CD4-positive, alpha-beta memory T cell (primary cell): ENCODE data around the gene IFITM5. TPM values are rescaled to one million over a fixed set of nuclear protein-coding genes. Genes with fewer than 3 reads are reported as not detected.

Source experiments
- CTCF ChIA-PET: fragments of 350-600 bp; sonication (Branson Sonifier 250); formaldehyde crosslinking; loops from one replicate; lab custom pipeline; 2021; ENCODE audit warnings: inconsistent platforms; ENCODE audit not compliant: partially characterized antibody; lab: Charles Lee
- POLR2A ChIA-PET: fragments of 350-600 bp; sonication (Branson Sonifier 250); formaldehyde crosslinking; loops from one replicate; lab custom pipeline; 2021; ENCODE audit not compliant: partially characterized antibody; lab: Charles Lee
- DNase-seq, 5 donors: peaks; one replicate each; pipeline versions ENCODE4 v3.0.0 to v3.0.0-alpha.2; 2020 to 2022; ENCODE audit warnings: mixed read lengths in 1 of 5
- H3K27ac ChIP-seq: one replicate; pipeline ENCODE4 v1.7.0; 2013; ENCODE audit warnings: low read depth, low read length
- H3K27me3 ChIP-seq: 2 replicates; pipeline ENCODE4 v1.7.0; 2013; ENCODE audit warnings: mild to moderate bottlenecking, low read length, moderate library complexity; ENCODE audit not compliant: insufficient read depth
- H3K36me3 ChIP-seq: 2 replicates; pipeline ENCODE4 v1.7.0; 2013; ENCODE audit warnings: mild to moderate bottlenecking, low read length, moderate library complexity; ENCODE audit not compliant: insufficient read depth
- H3K4me1 ChIP-seq: 2 replicates; pipeline ENCODE4 v1.7.0; 2013; ENCODE audit warnings: mild to moderate bottlenecking, low read length, moderate library complexity; ENCODE audit not compliant: insufficient read depth
- H3K4me3 ChIP-seq, 2 donors: one replicate each; pipeline ENCODE4 v1.7.0; 2013; ENCODE audit warnings: low read length in 2 of 2, mild to moderate bottlenecking in 1 of 2
- H3K9me3 ChIP-seq, 2 donors: one replicate each; pipeline ENCODE4 v1.7.0; 2013; ENCODE audit warnings: low read length in 2 of 2, control low read depth in 1 of 2; ENCODE audit not compliant: control insufficient read depth in 1 of 2
- H3K27ac Mint-ChIP-seq, 7 donors: one replicate each; pipeline ENCODE4 v1.8.0; 2020 to 2021; ENCODE audit warnings: mixed read lengths in 7 of 7, mild to moderate bottlenecking in 6 of 7, inconsistent platforms in 3 of 7, moderate library complexity in 3 of 7
- H3K27me3 Mint-ChIP-seq, 2 donors: one replicate each; pipeline ENCODE4 v1.8.0; 2020 to 2021; ENCODE audit warnings: mixed read lengths in 2 of 2
- H3K36me3 Mint-ChIP-seq, 2 donors: one replicate each; pipeline ENCODE4 v1.8.0; 2020 to 2021; ENCODE audit warnings: mixed read lengths in 2 of 2, inconsistent platforms in 1 of 2, mild to moderate bottlenecking in 1 of 2
- H3K4me1 Mint-ChIP-seq, 4 donors: one replicate each; pipeline ENCODE4 v1.8.0; 2020 to 2021; ENCODE audit warnings: mixed read lengths in 4 of 4, mild to moderate bottlenecking in 1 of 4
- H3K4me3 Mint-ChIP-seq, 8 donors: one replicate each; pipeline ENCODE4 v1.8.0; 2020 to 2021; ENCODE audit warnings: mixed read lengths in 8 of 8, mild to moderate bottlenecking in 7 of 8, moderate library complexity in 6 of 8, inconsistent platforms in 3 of 8
- H3K9me3 Mint-ChIP-seq, 8 donors: one replicate each; pipeline ENCODE4 v1.8.0; 2020 to 2021; ENCODE audit warnings: mixed read lengths in 8 of 8, mild to moderate bottlenecking in 5 of 8, inconsistent platforms in 3 of 8, moderate library complexity in 1 of 8
- intact Hi-C: fragments of 100-400 bp; cut with micrococcal nuclease; formaldehyde crosslinking; loops from one replicate; pipeline ENCODE4 v1.15.1; 2023
- polyA plus RNA-seq, 2 donors: library from polyadenylated mRNA; unstranded; fragments of 300-500 nt; fragmentation: Illumina TruSeq; gene quantifications; one replicate each; pipeline ENCODE4 v1.2.3, GENCODE V29; 2021
- total RNA-seq, 2 experiments: library from RNA; stranded (reverse); gene quantifications; one replicate each; pipeline ENCODE4 v1.2.3, GENCODE V29; 2021

IFITM5 gene
- total and polyA plus RNA-seq, 4 experiments from 2014 or later, result not detected

DNA sequence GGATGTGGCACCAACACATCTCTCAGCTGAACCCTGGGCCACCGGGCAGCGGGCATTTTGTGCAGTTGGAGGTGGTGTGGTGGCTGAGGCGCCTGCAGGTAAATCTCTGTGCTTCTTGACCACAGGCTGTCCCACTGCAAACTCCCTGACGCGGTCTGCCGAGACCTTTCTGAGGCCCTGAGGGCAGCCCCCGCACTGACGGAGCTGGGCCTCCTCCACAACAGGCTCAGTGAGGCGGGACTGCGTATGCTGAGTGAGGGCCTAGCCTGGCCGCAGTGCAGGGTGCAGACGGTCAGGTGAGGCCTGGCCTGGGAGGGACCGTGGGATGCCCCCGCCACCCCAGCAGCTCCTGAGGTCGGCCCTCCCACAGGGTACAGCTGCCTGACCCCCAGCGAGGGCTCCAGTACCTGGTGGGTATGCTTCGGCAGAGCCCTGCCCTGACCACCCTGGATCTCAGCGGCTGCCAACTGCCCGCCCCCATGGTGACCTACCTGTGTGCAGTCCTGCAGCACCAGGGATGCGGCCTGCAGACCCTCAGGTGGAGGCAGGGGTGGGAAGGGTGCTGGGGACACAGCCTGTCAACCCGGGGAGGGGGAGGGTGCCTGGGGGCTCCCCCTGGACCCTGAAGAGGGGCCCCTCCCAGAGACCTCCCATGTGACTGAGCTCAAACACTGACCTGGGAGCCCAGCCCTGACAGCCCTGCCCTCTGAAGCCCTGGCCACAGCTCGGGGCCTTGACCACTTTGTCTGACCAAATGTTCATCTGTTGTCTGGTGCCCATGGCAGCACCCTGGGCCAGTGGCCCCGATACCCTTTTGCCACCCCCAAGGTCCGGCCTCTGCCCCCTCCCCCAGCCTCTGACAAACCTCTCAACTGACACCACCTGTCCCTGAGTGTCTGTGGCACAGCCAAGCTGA lies 15.0 kb downstream of the IFITM5 start:
- Histone ChIP-seq H3K36me3 (no peaks in the 10 kb centered on the region), H3K9me3 (no peaks in the 10 kb centered on the region), H3K4me3 (no peak overlapping the region), H3K27me3 (no peaks in the 10 kb centered on the region), H3K27ac (no peak overlapping the region), H3K4me1 (peaks cover 64% of the 10 kb centered on the region)
- intact Hi-C loops, result loop anchor here (5.0 kb wide), 1 partner anchor 47 kb away; the partner anchor contains the start of genes PSMD13 and SIRT3
- peaks cover 0 to 4% (median 0%) of the 10 kb centered on the region in 8 donors for H3K9me3 Mint-ChIP-seq
- DNase-seq, result no peak
- no peak overlapping the region for H3K4me3 Mint-ChIP-seq
- H3K27me3 Mint-ChIP-seq, result no peaks in the 10 kb centered on the region
- peaks cover 16 to 38% of the 10 kb centered on the region in 2 donors for H3K36me3 Mint-ChIP-seq
- CTCF ChIA-PET, result interaction anchor here (1.3 to 8.4 kb wide), 3 partner anchors 20 to 34 kb away, joined by 3 to 81 read pairs (median 6); no protein-coding TSS in a partner anchor
- peaks cover 25 to 64% (median 47%) of the 10 kb centered on the region in 4 donors for H3K4me1 Mint-ChIP-seq
- POLR2A ChIA-PET, result interaction anchor here (0.5 to 14.3 kb wide), 11 partner anchors 7 to 1244 kb away, joined by 3 to 549 read pairs (median 3); partner anchors contain the start of genes BET1L, IFITM2, PGGHG and RIC8A
- H3K27ac Mint-ChIP-seq, result peak overlapping the region in 1 of 7 donors; percentile 87

DNA sequence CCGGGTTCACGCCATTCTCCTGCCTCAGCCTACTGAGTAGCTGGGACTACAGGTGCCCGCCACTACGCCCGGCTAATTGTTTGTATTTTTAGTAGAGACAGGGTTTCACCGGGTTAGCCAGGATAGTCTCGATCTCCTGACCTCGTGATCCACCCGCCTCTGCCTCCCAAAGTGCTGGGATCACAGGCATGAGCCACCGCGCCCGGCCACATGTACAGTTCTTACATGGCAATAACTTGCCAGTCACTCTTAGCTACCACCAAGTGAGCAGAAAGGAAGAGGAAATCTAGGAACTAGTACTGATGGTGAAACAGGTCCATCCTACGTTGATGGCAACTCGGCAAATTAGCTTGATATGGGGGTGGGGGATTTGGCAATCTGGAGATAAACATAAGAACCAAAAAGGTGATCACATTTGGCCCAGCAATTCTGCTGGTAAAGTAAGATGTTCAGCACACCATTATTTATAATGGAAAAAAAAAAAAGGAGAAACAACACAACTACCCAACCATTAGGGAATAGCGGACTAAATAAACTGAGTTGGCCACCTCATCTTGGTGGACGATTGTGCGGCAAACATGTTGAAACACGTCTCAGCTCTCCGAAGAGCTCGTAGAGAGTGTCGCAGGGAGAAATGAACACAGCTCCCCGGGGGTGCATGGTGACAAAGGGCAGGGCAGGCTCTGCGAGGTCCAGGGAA lies 15.8 kb downstream of the IFITM5 start:
- Mint-ChIP-seq H3K4me1 (peaks cover 26 to 66% (median 50%) of the 10 kb centered on the region in 4 donors), H3K27me3 (no peaks in the 10 kb centered on the region), H3K9me3 (peaks cover 0 to 4% (median 0%) of the 10 kb centered on the region in 8 donors), H3K36me3 (peaks cover 16 to 38% of the 10 kb centered on the region in 2 donors), H3K4me3 (peak overlapping the region in 6 of 8 donors; percentile 21 to 90 (median 41)), H3K27ac (peak overlapping the region in 5 of 7 donors; percentile 23 to 87 (median 65))
- intact Hi-C loops, result no loop called here
- no peaks in the 10 kb centered on the region for H3K36me3 ChIP-seq
- H3K4me1 ChIP-seq, result peaks cover 71% of the 10 kb centered on the region
- peak in 1 of 5 donors; percentile 7 for DNase-seq
- H3K27me3 ChIP-seq, result no peaks in the 10 kb centered on the region
- no peak overlapping the region for H3K27ac ChIP-seq
- no peaks in the 10 kb centered on the region for H3K9me3 ChIP-seq
- POLR2A ChIA-PET, result interaction anchor here (0.5 to 14.3 kb wide), 10 partner anchors 8 to 1245 kb away, joined by 3 to 549 read pairs (median 3); partner anchors contain the start of genes IFITM1 and PGGHG
- CTCF ChIA-PET, result interaction anchor here (1.1 to 8.4 kb wide), 3 partner anchors 22 to 166 kb away, joined by 6 to 81 read pairs (median 7); partner anchors contain the start of gene PTDSS2
- no peak overlapping the region for H3K4me3 ChIP-seq

DNA sequence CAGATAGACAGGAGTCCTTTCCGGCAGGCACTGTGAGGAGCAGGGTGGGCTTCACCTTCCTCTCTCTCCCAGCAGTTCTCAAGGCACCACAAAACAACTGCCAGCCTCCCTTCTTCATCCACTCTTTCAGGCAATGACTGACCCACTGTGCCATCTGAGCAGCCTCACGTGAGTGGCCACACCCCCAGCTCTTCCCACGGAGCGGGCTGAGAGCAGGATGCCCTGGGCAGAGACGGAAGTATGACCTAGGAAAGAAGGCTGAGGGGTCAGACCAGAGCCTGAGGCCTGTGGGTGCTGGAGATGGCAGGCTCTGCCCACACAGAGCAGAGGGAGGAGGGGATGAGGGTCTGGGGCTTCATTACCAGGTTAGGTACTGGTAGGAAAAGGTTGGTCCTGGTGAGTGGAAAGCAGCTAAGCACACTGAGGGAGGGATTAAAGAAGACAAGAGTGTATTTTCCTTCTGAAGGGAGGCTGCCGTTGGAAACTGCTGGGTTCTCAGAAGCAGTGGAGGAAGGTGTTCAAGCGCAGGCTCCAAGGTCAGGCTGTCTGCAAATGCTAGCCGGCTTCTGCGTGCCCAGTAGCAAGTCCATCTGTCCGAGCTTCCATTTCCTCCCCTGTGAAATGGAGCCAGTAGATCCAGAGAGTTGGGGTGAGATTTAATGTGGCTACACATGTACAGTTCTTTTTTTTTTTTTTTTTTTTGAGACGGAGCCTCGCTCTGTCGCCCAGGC lies 16.5 kb downstream of the IFITM5 start:
- peak in 1 of 5 donors; percentile 14 for DNase-seq

DNA sequence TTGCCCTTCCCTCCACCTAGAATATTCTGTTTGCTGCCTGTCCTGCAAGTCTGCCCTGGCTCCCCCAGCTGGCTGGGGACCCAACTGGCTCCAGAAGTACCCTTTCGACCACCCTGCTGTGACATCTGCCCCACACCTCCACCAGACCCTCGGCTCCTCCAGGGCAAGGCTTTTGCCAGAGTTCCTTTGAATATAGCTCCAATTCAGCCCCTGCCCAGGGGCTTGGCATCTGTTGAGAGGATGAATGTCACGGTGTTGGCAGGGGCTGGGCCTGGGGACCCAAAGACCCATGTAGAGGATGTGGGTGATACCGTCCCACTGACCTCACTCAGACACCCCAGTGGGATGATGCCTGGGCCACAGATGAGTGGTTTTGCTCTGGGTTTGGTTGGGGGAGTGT lies 17.2 kb downstream of the IFITM5 start:
- H3K4me1 ChIP-seq, result peaks cover 78% of the 10 kb centered on the region
- H3K4me3 Mint-ChIP-seq, result peak overlapping the region; percentile 88 to 93 (median 90)
- peak overlapping the region in 1 of 2 donors; percentile 59 for H3K4me3 ChIP-seq
- POLR2A ChIA-PET, result interaction anchor here (0.9 to 14.3 kb wide), 14 partner anchors 9 to 124 kb away, joined by 3 to 549 read pairs (median 22); partner anchors contain the start of genes IFITM1, IFITM5, PGGHG and PSMD13
- H3K27me3 ChIP-seq, result no peaks in the 10 kb centered on the region
- H3K27ac ChIP-seq, result peak overlapping the region; percentile 11
- no peaks in the 10 kb centered on the region for H3K27me3 Mint-ChIP-seq
- CTCF ChIA-PET, result interaction anchor here (1.1 to 8.4 kb wide), 4 partner anchors 15 to 168 kb away, joined by 7 to 81 read pairs (median 24); partner anchors contain the start of gene PTDSS2
- H3K4me1 Mint-ChIP-seq, result peaks cover 33 to 72% (median 53%) of the 10 kb centered on the region in 4 donors
- intact Hi-C loops, result no loop called here
- no peaks in the 10 kb centered on the region for H3K36me3 ChIP-seq
- no peak for DNase-seq
- no peaks in the 10 kb centered on the region for H3K9me3 ChIP-seq
- H3K9me3 Mint-ChIP-seq, result peaks cover 0 to 4% (median 0%) of the 10 kb centered on the region in 8 donors
- peaks cover 19 to 30% of the 10 kb centered on the region in 2 donors for H3K36me3 Mint-ChIP-seq
- H3K27ac Mint-ChIP-seq, result peak overlapping the region in 6 of 7 donors; percentile 62 to 87 (median 84)

More for the DNA sequence above, 16.5 kb downstream of the IFITM5 start:
- H3K36me3 ChIP-seq, result no peaks in the 10 kb centered on the region
- H3K9me3 Mint-ChIP-seq, result peaks cover 0 to 4% (median 0%) of the 10 kb centered on the region in 8 donors
- H3K4me1 Mint-ChIP-seq, result peaks cover 30 to 70% (median 52%) of the 10 kb centered on the region in 4 donors
- no peaks in the 10 kb centered on the region for H3K27me3 ChIP-seq
- CTCF ChIA-PET, result interaction anchor here (1.1 to 8.4 kb wide), 5 partner anchors 15 to 167 kb away, joined by 6 to 81 read pairs (median 14); partner anchors contain the start of gene PTDSS2
- peaks cover 74% of the 10 kb centered on the region for H3K4me1 ChIP-seq
- peak overlapping the region; percentile 88 to 93 (median 90) for H3K4me3 Mint-ChIP-seq
- POLR2A ChIA-PET, result interaction anchor here (1.0 to 14.3 kb wide), 11 partner anchors 9 to 76 kb away, joined by 3 to 549 read pairs (median 23); partner anchors contain the start of genes IFITM1, IFITM5, PGGHG and PSMD13
- H3K4me3 ChIP-seq, result no peak overlapping the region
- no peaks in the 10 kb centered on the region for H3K27me3 Mint-ChIP-seq
- H3K27ac ChIP-seq, result no peak overlapping the region
- intact Hi-C loops, result no loop called here
- peak overlapping the region in 5 of 7 donors; percentile 62 to 87 (median 86) for H3K27ac Mint-ChIP-seq
- peaks cover 16 to 34% of the 10 kb centered on the region in 2 donors for H3K36me3 Mint-ChIP-seq
- no peaks in the 10 kb centered on the region for H3K9me3 ChIP-seq

DNA sequence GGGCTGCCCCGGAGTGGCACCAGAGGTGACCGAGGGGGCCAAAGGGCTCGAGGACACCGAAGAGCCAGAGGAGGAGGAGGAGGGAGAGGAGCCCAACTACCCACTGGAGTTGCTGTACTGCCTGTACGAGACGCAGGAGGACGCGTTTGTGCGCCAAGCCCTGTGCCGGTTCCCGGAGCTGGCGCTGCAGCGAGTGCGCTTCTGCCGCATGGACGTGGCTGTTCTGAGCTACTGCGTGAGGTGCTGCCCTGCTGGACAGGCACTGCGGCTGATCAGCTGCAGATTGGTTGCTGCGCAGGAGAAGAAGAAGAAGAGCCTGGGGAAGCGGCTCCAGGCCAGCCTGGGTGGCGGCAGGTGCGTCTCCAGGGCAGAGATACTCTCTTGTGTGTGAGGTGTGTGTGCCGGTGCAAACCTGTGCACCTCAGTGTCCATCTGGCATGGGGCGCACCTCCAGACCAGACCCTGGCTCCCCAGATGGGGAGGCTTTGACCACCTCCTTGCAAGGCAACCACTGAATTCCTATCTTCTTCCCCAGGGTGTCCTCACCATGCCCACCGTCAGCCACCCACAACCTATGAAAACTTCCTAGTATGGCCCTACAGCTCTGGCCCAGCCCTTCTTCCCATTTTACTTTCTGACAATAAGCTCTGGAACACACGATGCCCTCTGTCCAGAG lies 17.7 kb downstream of the IFITM5 start:
- peak overlapping the region in 6 of 7 donors; percentile 60 to 90 (median 77) for H3K27ac Mint-ChIP-seq
- Histone ChIP-seq H3K4me3 (peak overlapping the region; percentile 24 to 59), H3K36me3 (no peaks in the 10 kb centered on the region), H3K27ac (peak overlapping the region; percentile 11), H3K27me3 (no peaks in the 10 kb centered on the region), H3K9me3 (no peaks in the 10 kb centered on the region), H3K4me1 (peaks cover 73% of the 10 kb centered on the region)
- H3K4me3 Mint-ChIP-seq, result peak overlapping the region; percentile 88 to 93 (median 90)
- DNase-seq, result no peak
- peaks cover 0 to 4% (median under 1%) of the 10 kb centered on the region in 8 donors for H3K9me3 Mint-ChIP-seq
- H3K4me1 Mint-ChIP-seq, result peaks cover 30 to 67% (median 53%) of the 10 kb centered on the region in 4 donors
- CTCF ChIA-PET, result interaction anchor here (0.8 to 8.4 kb wide), 5 partner anchors 10 to 73 kb away, joined by 3 to 81 read pairs (median 14); no protein-coding TSS in a partner anchor
- POLR2A ChIA-PET, result interaction anchor here (0.9 to 14.3 kb wide), 18 partner anchors 10 to 125 kb away, joined by 3 to 549 read pairs (median 16); partner anchors contain the start of genes BET1L, IFITM1, IFITM5 and PGGHG
- H3K27me3 Mint-ChIP-seq, result no peaks in the 10 kb centered on the region
- peaks cover 22 to 29% of the 10 kb centered on the region in 2 donors for H3K36me3 Mint-ChIP-seq
- intact Hi-C loops, result loop anchor here (2.0 kb wide), 2 partner anchors 31 kb away; no protein-coding TSS in a partner anchor
